Measurements from ENCODE around the gene PRRC2C. TPM values are rescaled to one million over a fixed set of nuclear protein-coding genes. Genes with fewer than 3 reads are reported as not detected.

The PRRC2C gene
- polyA plus RNA-seq, 1 of the 3 experiments (the other 2 are of a cell fraction) = 39.9 TPM

- no peak for TF ChIP-seq FOSL2 (IDR thresholded peaks at IDR 0.05; ENCODE audit: borderline replicate concordance, low read depth)
- no peak for TF ChIP-seq EP300 (IDR thresholded peaks at IDR 0.05; ENCODE audit: borderline replicate concordance in 1 of 2, low read depth in 1 of 2, low read length in 1 of 2)
- TF ChIP-seq FOXM1 (IDR thresholded peaks at IDR 0.05; ENCODE audit: low read depth) = no peak
- no peak for TF ChIP-seq ELF1 (IDR thresholded peaks at IDR 0.05)
- no peak for TF ChIP-seq JUND (IDR thresholded peaks at IDR 0.05)
- no peak for TF ChIP-seq GABPA (IDR thresholded peaks at IDR 0.05; ENCODE audit: low read depth)
- no peak for TF ChIP-seq RXRA (IDR thresholded peaks at IDR 0.05; ENCODE audit: borderline replicate concordance, low read depth)
- TF ChIP-seq, protein P1, sequence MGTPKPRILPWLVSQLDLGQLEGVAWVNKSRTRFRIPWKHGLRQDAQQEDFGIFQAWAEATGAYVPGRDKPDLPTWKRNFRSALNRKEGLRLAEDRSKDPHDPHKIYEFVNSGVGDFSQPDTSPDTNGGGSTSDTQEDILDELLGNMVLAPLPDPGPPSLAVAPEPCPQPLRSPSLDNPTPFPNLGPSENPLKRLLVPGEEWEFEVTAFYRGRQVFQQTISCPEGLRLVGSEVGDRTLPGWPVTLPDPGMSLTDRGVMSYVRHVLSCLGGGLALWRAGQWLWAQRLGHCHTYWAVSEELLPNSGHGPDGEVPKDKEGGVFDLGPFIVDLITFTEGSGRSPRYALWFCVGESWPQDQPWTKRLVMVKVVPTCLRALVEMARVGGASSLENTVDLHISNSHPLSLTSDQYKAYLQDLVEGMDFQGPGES (IDR thresholded peaks at IDR 0.05; ENCODE audit: low read depth, low read length) = no peak
- TF ChIP-seq, protein P2, sequence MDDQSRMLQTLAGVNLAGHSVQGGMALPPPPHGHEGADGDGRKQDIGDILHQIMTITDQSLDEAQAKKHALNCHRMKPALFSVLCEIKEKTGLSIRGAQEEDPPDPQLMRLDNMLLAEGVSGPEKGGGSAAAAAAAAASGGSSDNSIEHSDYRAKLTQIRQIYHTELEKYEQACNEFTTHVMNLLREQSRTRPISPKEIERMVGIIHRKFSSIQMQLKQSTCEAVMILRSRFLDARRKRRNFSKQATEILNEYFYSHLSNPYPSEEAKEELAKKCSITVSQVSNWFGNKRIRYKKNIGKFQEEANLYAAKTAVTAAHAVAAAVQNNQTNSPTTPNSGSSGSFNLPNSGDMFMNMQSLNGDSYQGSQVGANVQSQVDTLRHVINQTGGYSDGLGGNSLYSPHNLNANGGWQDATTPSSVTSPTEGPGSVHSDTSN (IDR thresholded peaks at IDR 0.05) = no peak
- no peak for TF ChIP-seq TCF12 (IDR thresholded peaks at IDR 0.05)
- no peak overlapping the region for H3K4me3 ChIP-seq (ENCODE audit: low read depth in 2 of 2, low read length in 1 of 2)
- no peak overlapping the region for H3K4me2 ChIP-seq
- H4K20me1 ChIP-seq (ENCODE audit: insufficient read depth) = no peaks in the 10 kb centered on the region
- H3K36me3 ChIP-seq (replicated peaks in 1 of 2; ENCODE audit: control insufficient read depth in 1 of 2, insufficient read depth in 2 of 2, low read length in 1 of 2) = no peaks in the 10 kb centered on the region
- H3K79me2 ChIP-seq (ENCODE audit: insufficient read depth) = no peaks in the 10 kb centered on the region
- no peaks in the 10 kb centered on the region for H3K9me2 ChIP-seq
- CTCF ChIA-PET = no interaction called here
- POLR2A ChIA-PET = no interaction called here
- H3K27me3 ChIP-seq (ENCODE audit: insufficient read depth) = no peaks in the 10 kb centered on the region
- peaks cover 8% of the 10 kb centered on the region for H3F3A ChIP-seq (replicated peaks; ENCODE audit: insufficient read depth)
- DNase-seq = no peak
- no peaks in the 10 kb centered on the region for H3K9me3 ChIP-seq
- H3K27ac ChIP-seq (ENCODE audit: low read depth in 2 of 2, low read length in 1 of 2) = no peak overlapping the region
- H3K9ac ChIP-seq = no peak overlapping the region
- no peak overlapping the region for H2AFZ ChIP-seq (ENCODE audit: low read depth)
- no peaks in the 10 kb centered on the region for H3K4me1 ChIP-seq (ENCODE audit: control insufficient read depth in 1 of 2, insufficient read depth in 2 of 2, low read depth in 1 of 2, low read length in 1 of 2)
- WGBS (ENCODE audit: low lambda C conversion rate) = 37% methylated on average over 4 of the region's 4 CpGs
Observed at GRCh38 chr1:171460018-171460620, 25.2 kb upstream of the PRRC2C start.

GRCh38 chr1:171467626-171468025, 17.7 kb upstream of the PRRC2C start:
- Histone ChIP-seq H2AFZ (ENCODE audit: low read depth) (no peak overlapping the region), H3K36me3 (replicated peaks in 1 of 2; ENCODE audit: control insufficient read depth in 1 of 2, insufficient read depth in 2 of 2, low read length in 1 of 2) (no peaks in the 10 kb centered on the region), H3K4me1 (ENCODE audit: control insufficient read depth in 1 of 2, insufficient read depth in 2 of 2, low read depth in 1 of 2, low read length in 1 of 2) (peaks cover 0 to 4% of the 10 kb centered on the region in 2 experiments; a peak in 1 of 4 replicates), H3K4me2 (no peak overlapping the region; the same call in 1 of the 2 replicates), H3F3A (replicated peaks; ENCODE audit: insufficient read depth) (peaks cover 18% of the 10 kb centered on the region), H3K27ac (ENCODE audit: low read depth in 2 of 2, low read length in 1 of 2) (peak overlapping the region in 1 of 2 experiments; percentile 83; a peak in 2 of 4 replicates), H3K79me2 (ENCODE audit: insufficient read depth) (no peaks in the 10 kb centered on the region), H3K9ac (peak overlapping the region; percentile 35; the same call in 1 of the 2 replicates), H4K20me1 (ENCODE audit: insufficient read depth) (no peaks in the 10 kb centered on the region), H3K9me3 (no peaks in the 10 kb centered on the region), H3K4me3 (ENCODE audit: low read depth in 2 of 2, low read length in 1 of 2) (no peak overlapping the region), H3K27me3 (ENCODE audit: insufficient read depth) (no peaks in the 10 kb centered on the region), H3K9me2 (no peaks in the 10 kb centered on the region)
- ChIA-PET POLR2A (no interaction called here), CTCF (no interaction called here)
- DNase-seq = no peak
- TF ChIP-seq CHD2 (IDR thresholded peaks at IDR 0.05; ENCODE audit: low read length, partially characterized antibody) (no peak), NFIC (IDR thresholded peaks at IDR 0.05; ENCODE audit: borderline replicate concordance) (no peak), POLR2AphosphoS5 (IDR thresholded peaks at IDR 0.05; ENCODE audit: low read depth, low read length) (no peak), REST (IDR thresholded peaks at IDR 0.05; ENCODE audit: low read depth, low read length) (no peak), CTCF (IDR thresholded peaks at IDR 0.05) (no peak), EP300 (IDR thresholded peaks at IDR 0.05; ENCODE audit: borderline replicate concordance in 1 of 2, low read depth in 1 of 2, low read length in 1 of 2) (no peak), EZH2phosphoT487 (IDR thresholded peaks at IDR 0.05; ENCODE audit: borderline replicate concordance, low read depth) (no peak), SIN3A (IDR thresholded peaks at IDR 0.05; ENCODE audit: borderline replicate concordance, low read depth, low read length) (no peak), FOSL2 (IDR thresholded peaks at IDR 0.05; ENCODE audit: borderline replicate concordance, low read depth) (no peak)
- TF ChIP-seq, protein P3, sequence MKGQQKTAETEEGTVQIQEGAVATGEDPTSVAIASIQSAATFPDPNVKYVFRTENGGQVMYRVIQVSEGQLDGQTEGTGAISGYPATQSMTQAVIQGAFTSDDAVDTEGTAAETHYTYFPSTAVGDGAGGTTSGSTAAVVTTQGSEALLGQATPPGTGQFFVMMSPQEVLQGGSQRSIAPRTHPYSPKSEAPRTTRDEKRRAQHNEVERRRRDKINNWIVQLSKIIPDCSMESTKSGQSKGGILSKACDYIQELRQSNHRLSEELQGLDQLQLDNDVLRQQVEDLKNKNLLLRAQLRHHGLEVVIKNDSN (IDR thresholded peaks at IDR 0.05; ENCODE audit: borderline replicate concordance, low read depth) = no peak
- TF ChIP-seq, protein P2 (IDR thresholded peaks at IDR 0.05) = no peak

All from SK-N-SH (cell line).